ENCODE results near the gene TRIP11.

The TRIP11 gene

DNA sequence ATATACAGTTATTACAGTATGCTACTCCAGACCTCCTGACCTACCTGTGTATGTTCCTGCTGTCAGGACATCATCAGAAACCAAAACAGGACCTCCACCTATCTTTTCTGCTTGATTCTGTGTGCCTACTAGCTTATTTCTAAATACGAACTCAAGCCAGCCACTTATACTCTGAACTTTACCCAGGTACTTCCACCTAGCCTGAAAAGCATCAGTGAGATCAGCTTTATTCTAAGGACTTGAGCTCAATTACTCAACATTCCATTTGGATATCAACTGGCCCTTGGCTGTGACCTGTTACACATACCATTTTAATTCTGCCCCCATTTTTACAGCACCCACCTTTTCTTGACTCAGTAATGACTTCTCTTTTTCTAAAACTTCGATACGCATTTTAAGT is 29.2 kb downstream of the TRIP11 start:
- H3K4me3 ChIP-seq (ENCODE audit: control insufficient read depth, low read depth, low read length) = no peak overlapping the region
- no peak for DNase-seq (ENCODE audit: low read depth)
- TF ChIP-seq, protein P1, sequence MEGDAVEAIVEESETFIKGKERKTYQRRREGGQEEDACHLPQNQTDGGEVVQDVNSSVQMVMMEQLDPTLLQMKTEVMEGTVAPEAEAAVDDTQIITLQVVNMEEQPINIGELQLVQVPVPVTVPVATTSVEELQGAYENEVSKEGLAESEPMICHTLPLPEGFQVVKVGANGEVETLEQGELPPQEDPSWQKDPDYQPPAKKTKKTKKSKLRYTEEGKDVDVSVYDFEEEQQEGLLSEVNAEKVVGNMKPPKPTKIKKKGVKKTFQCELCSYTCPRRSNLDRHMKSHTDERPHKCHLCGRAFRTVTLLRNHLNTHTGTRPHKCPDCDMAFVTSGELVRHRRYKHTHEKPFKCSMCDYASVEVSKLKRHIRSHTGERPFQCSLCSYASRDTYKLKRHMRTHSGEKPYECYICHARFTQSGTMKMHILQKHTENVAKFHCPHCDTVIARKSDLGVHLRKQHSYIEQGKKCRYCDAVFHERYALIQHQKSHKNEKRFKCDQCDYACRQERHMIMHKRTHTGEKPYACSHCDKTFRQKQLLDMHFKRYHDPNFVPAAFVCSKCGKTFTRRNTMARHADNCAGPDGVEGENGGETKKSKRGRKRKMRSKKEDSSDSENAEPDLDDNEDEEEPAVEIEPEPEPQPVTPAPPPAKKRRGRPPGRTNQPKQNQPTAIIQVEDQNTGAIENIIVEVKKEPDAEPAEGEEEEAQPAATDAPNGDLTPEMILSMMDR (conservative IDR thresholded peaks at IDR 0.05; ENCODE audit: control insufficient read depth, insufficient read depth, low read depth, low read length) = no peak

DNA sequence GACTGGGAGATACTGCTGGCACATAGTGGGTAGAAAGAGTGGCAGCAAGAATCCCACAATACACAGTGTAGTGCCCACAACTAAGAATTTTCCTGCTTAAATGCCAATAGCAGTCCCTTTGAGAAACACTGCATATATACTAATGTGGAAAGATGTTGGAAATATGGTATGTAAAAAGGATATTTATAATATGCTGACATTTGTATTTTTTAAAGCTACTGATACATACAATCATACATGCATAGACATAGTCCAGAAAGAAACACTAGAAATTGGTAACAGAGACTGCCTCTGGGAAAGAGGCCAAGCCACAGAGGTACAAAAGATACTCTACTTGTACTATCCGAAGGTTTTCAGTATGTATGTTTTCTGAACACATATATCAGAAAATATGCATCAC is 30.3 kb downstream of the TRIP11 start:
- no peak for DNase-seq (ENCODE audit: low read depth)
- TF ChIP-seq, protein P1 (conservative IDR thresholded peaks at IDR 0.05; ENCODE audit: control insufficient read depth, insufficient read depth, low read depth, low read length) = no peak
- no peak overlapping the region for H3K4me3 ChIP-seq (ENCODE audit: control insufficient read depth, low read depth, low read length)

DNA sequence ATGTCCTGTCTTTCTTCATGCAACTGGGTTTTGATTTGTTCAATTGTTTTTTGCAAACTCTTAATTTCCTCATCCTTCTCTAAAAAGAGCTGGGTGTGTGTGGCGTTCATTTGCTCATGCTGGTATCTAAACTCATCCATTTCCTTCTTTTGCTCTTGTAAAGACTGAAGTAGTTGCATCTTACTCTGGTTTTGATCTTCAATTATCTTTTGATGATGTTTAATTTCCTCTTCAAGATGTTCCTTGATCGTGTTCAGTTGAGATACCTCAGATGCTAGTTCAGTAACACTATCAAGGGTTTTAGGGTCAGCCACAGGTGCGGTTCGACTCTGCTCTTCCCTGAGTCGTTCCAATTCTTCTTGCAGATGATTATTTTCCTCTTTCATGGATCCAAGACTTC is 34.8 kb downstream of the TRIP11 start:
- no peak overlapping the region for H3K4me3 ChIP-seq (ENCODE audit: control insufficient read depth, low read depth, low read length)
- DNase-seq (ENCODE audit: low read depth) = no peak
- TF ChIP-seq, protein P1 (conservative IDR thresholded peaks at IDR 0.05; ENCODE audit: control insufficient read depth, insufficient read depth, low read depth, low read length) = no peak

DNA sequence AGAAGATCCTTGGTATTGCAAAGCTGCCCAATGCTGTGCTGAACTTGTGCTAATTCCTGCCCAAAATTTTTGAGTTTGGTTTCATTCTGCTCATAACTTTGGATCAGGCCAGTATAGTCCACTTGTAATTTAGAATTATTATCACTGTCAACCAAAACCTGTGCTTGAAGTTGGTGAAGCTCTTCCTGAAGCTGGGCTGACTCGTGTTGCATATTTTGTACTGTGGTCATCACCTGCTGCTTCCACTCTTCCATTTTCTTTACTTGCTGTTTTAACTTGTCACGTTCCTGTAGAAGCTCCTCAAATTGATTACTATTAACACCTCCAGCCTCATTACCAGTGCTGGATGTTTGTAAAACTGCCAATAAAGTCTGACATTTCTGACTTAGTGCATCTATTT is 35.8 kb downstream of the TRIP11 start:
- H3K4me3 ChIP-seq (ENCODE audit: control insufficient read depth, low read depth, low read length) = no peak overlapping the region
- peak; percentile 18 for DNase-seq (ENCODE audit: low read depth)
- TF ChIP-seq, protein P1 (conservative IDR thresholded peaks at IDR 0.05; ENCODE audit: control insufficient read depth, insufficient read depth, low read depth, low read length) = no peak

DNA sequence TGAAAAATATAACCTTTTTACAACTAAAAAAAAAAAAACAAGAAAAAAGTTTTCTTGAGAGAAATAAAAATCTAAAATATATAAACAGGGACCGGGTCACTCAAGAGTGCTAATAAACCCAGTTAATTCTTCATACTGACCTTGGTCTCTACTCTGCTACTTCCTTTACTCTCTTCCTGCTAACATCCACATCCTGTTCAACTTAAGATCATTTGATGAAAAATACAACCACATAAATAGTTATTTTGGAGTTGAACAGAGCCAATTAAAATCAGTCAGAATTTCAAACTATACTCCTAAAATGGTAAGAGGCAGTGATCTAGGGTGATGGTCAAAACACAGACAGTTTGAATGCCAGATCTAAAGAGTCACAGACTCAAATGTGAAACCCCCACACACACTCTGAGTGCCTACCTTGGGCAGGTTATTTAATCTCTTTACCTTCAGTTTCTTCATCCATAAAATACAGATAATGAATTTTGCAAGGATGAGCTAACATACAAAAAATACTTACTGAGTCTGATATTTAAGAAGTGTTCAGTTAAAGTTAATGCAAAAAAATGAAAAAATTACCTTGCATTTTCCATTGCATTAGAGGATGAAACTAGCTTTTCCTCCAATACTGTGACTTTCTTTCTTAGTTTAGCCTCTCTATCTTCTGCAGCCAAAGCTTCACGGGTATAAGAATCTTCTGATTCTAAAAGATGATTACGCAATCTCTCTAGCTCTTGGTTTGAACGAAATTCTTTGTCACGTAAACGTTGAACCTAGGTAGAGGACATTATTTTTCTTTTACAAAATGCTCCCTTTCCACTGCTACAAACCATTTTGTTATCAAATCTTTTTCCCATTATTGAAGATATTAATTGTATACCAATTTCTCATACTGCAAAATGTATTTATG is 40.9 kb downstream of the TRIP11 start:
- no peak for DNase-seq (ENCODE audit: low read depth)
- H3K4me3 ChIP-seq (ENCODE audit: control insufficient read depth, low read depth, low read length) = no peak overlapping the region
- TF ChIP-seq, protein P1 (conservative IDR thresholded peaks at IDR 0.05; ENCODE audit: control insufficient read depth, insufficient read depth, low read depth, low read length) = no peak

DNA sequence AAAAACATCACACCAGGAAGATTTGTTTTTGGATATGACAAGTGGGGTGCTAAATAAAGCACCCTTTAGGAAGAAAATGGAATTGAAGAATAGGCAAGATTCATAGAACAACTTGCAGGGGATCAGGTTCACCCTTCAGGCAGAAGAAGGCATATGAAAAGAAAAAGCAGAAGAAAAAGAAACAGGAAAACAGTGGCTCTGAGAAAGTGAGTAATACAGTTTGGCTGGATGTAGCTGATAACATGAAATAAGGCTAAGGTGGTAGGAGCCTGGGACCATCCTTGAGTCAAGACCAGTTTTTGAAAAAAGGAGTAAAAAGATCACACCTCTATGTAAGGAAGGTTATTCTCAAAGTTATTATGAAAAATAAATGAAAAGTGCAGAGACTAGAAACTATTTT is 42.4 kb downstream of the TRIP11 start:
- no peak overlapping the region for H3K4me3 ChIP-seq (ENCODE audit: control insufficient read depth, low read depth, low read length)
- TF ChIP-seq, protein P1 (conservative IDR thresholded peaks at IDR 0.05; ENCODE audit: control insufficient read depth, insufficient read depth, low read depth, low read length) = peak; percentile 0
- peak; percentile 49 for DNase-seq (ENCODE audit: low read depth)

All from fibroblast of mammary gland (primary cell).